Aorta (tissue), 5 donors: ENCODE results near the gene HRH2. TPM values are rescaled to one million over a fixed set of nuclear protein-coding genes. Genes with fewer than 3 reads are reported as not detected.

Source experiments
- ATAC-seq: fragments of 200-7000 bp; cut with Tn5 transposase; one replicate; pipeline ENCODE4 v1.9.1; 2022; ENCODE audit warnings: moderate library complexity; ENCODE audit not compliant: low FRiP score
- DNase-seq, 2 donors: peaks; one replicate each; pipeline ENCODE4 v3.0.0-alpha.2; 2020
- H3K27ac ChIP-seq, 2 donors: one replicate each; pipeline ENCODE4 v1.5.1; 2013; ENCODE audit warnings: low read length in 2 of 2, mild to moderate bottlenecking in 2 of 2, moderate library complexity in 2 of 2, control low read depth in 1 of 2, inconsistent platforms in 1 of 2, low read depth in 1 of 2
- H3K27me3 ChIP-seq, 2 donors: one replicate each; pipeline ENCODE4 v1.6.1; 2013; ENCODE audit warnings: control low read depth in 1 of 2, low read length in 1 of 2, mild to moderate bottlenecking in 1 of 2, moderate library complexity in 1 of 2; ENCODE audit not compliant: insufficient read depth in 2 of 2, control insufficient read depth in 1 of 2
- H3K36me3 ChIP-seq, 2 donors: one replicate each; pipeline ENCODE4 v1.6.1; 2013; ENCODE audit warnings: control low read depth in 1 of 2, low read length in 1 of 2, mild to moderate bottlenecking in 1 of 2; ENCODE audit not compliant: insufficient read depth in 2 of 2, control insufficient read depth in 1 of 2
- H3K4me1 ChIP-seq, 2 donors: one replicate each; pipeline ENCODE4 v1.6.1; 2013; ENCODE audit warnings: low read length in 2 of 2, control low read depth in 1 of 2, mild to moderate bottlenecking in 1 of 2, moderate library complexity in 1 of 2; ENCODE audit not compliant: insufficient read depth in 2 of 2, control insufficient read depth in 1 of 2
- H3K4me3 ChIP-seq, 2 donors: one replicate each; pipeline ENCODE4 v1.5.1; 2013; ENCODE audit warnings: low read length in 2 of 2, control low read depth in 1 of 2, mild to moderate bottlenecking in 1 of 2
- H3K9me3 ChIP-seq: one replicate; pipeline ENCODE4 v1.6.1; 2013; ENCODE audit warnings: mild to moderate bottlenecking, low read length; ENCODE audit not compliant: control insufficient read depth
- WGBS, 2 donors: extraction: QIAGEN DNeasy Blood & Tissue Kit; methylation state at CpG; one replicate each; pipeline ENCODE4 v1.1.7; 2013; 5-methylcytosine and 5-hydroxymethylcytosine counted together
- intact Hi-C, 2 donors: fragments of 100-400 bp; cut with DNase I; formaldehyde crosslinking; loops; one replicate each; pipeline versions ENCODE4 v1.14.2 to v1.15.0; 2022
- polyA plus RNA-seq, 2 donors: library from polyadenylated mRNA; stranded (reverse); fragments of 200-250 nt; gene quantifications; one replicate each; pipeline ENCODE4 v1.2.3, GENCODE V29; 2013
- total RNA-seq, 2 donors: library from RNA; stranded (reverse); fragmentation: NEBNext Ultra II Directional; extraction: Animal tissue kit (Norgen Biotek cat#: 25700); gene quantifications; one replicate each; pipeline ENCODE4 v1.2.1, GENCODE V29; 2021
- donor health status: healthy with polysubstance abuse.
- donor health status: Bipolar disorder and iron deficiency.
- donor health status: DM: no; HTN: no; CAD: no.
- donor health status: DM: no; HTN: no; CAD: no.
- donor health status: DM: yes; HTN: yes; CAD: no.

The HRH2 gene
- total and polyA plus RNA-seq, 4 donors = 1.1 to 15.3 (median 7.4) TPM

- Histone ChIP-seq H3K4me1 (no peaks in the 10 kb centered on the region), H3K27ac (no peak overlapping the region), H3K27me3 (no peaks in the 10 kb centered on the region), H3K36me3 (no peaks in the 10 kb centered on the region), H3K4me3 (no peak overlapping the region), H3K9me3 (peaks cover 6% of the 10 kb centered on the region)
- ATAC-seq (no peak), DNase-seq (no peak)
- intact Hi-C loops = loop anchor here in 1 of 2 donors (5.0 kb wide), 1 partner anchor 81 kb away; no protein-coding TSS in a partner anchor
- WGBS, 2 donors = 52 to 53% methylated on average over 11 of the region's 11 CpGs
Measured at GRCh38 chr5:175652741-175653663, 4.9 kb upstream of the HRH2 start.

GRCh38 chr5:175653763-175654162 lies 4.1 kb upstream of the HRH2 start:
- H3K27me3 ChIP-seq = no peaks in the 10 kb centered on the region
- no peak overlapping the region for H3K4me3 ChIP-seq
- H3K36me3 ChIP-seq = no peaks in the 10 kb centered on the region
- peaks cover 6% of the 10 kb centered on the region for H3K9me3 ChIP-seq
- DNase-seq = no peak
- WGBS, 2 donors = 95% methylated on average over 4 of the region's 4 CpGs
- H3K4me1 ChIP-seq = no peaks in the 10 kb centered on the region
- H3K27ac ChIP-seq = no peak overlapping the region
- intact Hi-C loops = loop anchor here in 1 of 2 donors (5.0 kb wide), 1 partner anchor 81 kb away; no protein-coding TSS in a partner anchor
- no peak for ATAC-seq

- Histone ChIP-seq H3K27ac (no peak overlapping the region), H3K4me1 (no peaks in the 10 kb centered on the region), H3K9me3 (peaks cover 5% of the 10 kb centered on the region), H3K27me3 (no peaks in the 10 kb centered on the region), H3K4me3 (no peak overlapping the region), H3K36me3 (no peaks in the 10 kb centered on the region)
- WGBS, 2 donors = 96% methylated on average over 7 of the region's 7 CpGs
- DNase-seq = no peak
- intact Hi-C loops = loop anchor here in 1 of 2 donors (5.0 kb wide), 1 partner anchor 82 kb away; no protein-coding TSS in a partner anchor
- no peak for ATAC-seq
Measured at GRCh38 chr5:175654339-175654738, 3.5 kb upstream of the HRH2 start.

GRCh38 chr5:175654807-175655206 lies 3.1 kb upstream of the HRH2 start:
- no peak overlapping the region for H3K27ac ChIP-seq
- H3K4me3 ChIP-seq = no peak overlapping the region
- WGBS, 2 donors = 85 to 86% methylated on average over 8 of the region's 8 CpGs
- DNase-seq = no peak
- peaks cover 2% of the 10 kb centered on the region for H3K9me3 ChIP-seq
- no peak for ATAC-seq
- H3K4me1 ChIP-seq = no peaks in the 10 kb centered on the region
- no peaks in the 10 kb centered on the region for H3K36me3 ChIP-seq
- intact Hi-C loops = loop anchor here in 1 of 2 donors (5.0 kb wide), 1 partner anchor 83 kb away; no protein-coding TSS in a partner anchor
- H3K27me3 ChIP-seq = no peaks in the 10 kb centered on the region

DNA sequence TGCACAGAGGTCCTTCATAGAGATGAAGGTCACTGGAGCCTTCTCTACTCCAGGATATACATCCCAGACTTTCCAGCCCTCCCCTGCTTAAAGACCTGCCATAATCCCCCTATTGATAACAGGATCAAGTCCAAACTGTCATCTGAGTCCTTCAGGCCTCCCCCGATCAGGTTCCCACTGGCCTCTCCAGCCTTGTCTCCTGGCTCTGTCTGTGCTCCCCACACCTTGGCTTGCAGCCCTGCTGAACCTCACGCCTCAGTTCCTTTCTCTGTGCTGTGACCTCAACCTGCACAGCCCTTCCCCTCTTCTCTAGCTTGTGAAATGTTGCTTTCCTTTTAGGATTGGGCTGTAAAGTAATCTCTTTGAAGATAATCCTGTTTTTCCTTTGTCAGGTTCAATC lies 2.5 kb upstream of the HRH2 start:
- Histone ChIP-seq H3K27me3 (no peaks in the 10 kb centered on the region), H3K9me3 (no peaks in the 10 kb centered on the region), H3K36me3 (no peaks in the 10 kb centered on the region), H3K4me3 (no peak overlapping the region), H3K4me1 (no peaks in the 10 kb centered on the region), H3K27ac (no peak overlapping the region)
- DNase-seq = no peak
- 88 to 96% methylated on average over 2 of the region's 2 CpGs for WGBS, 2 donors
- no peak for ATAC-seq
- intact Hi-C loops = no loop called here

DNA sequence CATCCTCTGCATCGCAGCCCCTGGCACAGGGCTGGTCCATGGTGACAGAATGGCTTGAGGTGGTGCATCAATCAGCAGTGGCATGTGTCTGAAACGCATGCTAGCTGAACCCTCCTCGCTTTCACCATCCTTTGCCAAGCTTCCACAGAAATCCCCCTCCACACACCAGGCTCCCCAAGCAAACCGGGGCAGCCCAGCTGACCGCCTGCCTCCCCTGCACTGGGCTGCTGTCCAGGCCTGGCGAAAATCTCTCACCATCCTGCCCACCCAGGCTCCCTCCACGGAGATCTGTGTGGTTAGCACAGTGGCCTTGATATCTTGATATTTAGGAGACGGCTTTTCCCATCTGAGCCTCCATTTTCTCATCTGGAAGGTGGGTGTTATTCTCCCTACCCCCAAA lies 905 bp upstream of the HRH2 start:
- intact Hi-C loops = no loop called here
- no peaks in the 10 kb centered on the region for H3K27me3 ChIP-seq
- no peak for ATAC-seq
- H3K9me3 ChIP-seq = no peaks in the 10 kb centered on the region
- no peak overlapping the region for H3K27ac ChIP-seq
- 59% methylated on average over 8 of the region's 8 CpGs for WGBS, 2 donors
- no peaks in the 10 kb centered on the region for H3K4me1 ChIP-seq
- H3K36me3 ChIP-seq = no peaks in the 10 kb centered on the region
- DNase-seq = no peak
- H3K4me3 ChIP-seq = no peak overlapping the region

DNA sequence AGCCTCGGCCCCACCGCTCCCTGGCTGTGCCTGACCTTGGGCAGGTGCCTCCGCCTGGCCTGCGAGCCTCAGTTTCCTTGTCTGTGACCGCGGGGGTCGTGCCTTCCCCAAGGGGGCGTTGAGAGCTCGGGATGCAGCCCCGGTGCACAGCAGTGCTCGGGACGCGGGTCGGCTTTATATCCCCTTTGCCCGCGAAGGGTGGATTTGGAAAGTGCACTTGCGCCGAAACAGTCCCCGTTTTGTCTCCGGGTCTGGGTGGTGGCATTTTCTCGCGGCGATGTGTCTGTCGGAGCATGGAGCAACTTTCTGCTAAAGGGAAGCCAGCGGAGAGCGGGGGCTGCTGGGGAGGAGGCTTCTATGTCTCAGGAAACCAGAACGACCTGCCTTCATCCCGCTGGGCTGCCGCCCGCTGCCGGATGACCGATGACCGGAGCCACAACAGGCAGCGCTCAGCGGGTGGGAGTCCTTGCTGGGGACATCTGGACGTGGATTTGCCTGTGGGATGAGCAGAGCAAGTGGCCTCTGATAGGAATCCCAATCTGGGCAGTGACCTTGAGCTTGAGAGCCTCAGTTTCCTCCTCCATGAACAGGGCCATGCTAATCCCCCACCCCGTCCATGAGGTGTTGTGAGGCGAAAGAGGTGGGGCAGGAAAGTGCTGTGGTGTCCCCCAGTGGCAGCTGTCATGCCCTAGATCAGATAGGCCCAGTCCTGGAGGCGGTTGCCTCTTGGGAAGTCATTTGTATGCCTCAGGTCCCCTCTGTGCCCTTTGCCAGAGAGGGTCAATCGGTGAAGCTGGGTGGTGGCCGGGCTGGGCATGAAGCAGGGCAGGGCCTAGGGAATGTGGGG lies 651 bp downstream of the HRH2 start:
- Histone ChIP-seq H3K9me3 (no peaks in the 10 kb centered on the region), H3K4me1 (no peaks in the 10 kb centered on the region), H3K27me3 (no peaks in the 10 kb centered on the region), H3K4me3 (peak overlapping the region; percentile 55 to 56), H3K36me3 (no peaks in the 10 kb centered on the region), H3K27ac (no peak overlapping the region)
- intact Hi-C loops = no loop called here
- 22 to 25% methylated on average over 39 to 41 of the region's 41 CpGs for whole genome bisulfite sequencing, 2 donors
- ATAC-seq (no peak), DNase-seq (peak in 1 of 2 donors; percentile 60)

- intact Hi-C loops = no loop called here
- H3K4me1 ChIP-seq = no peaks in the 10 kb centered on the region
- no peaks in the 10 kb centered on the region for H3K36me3 ChIP-seq
- H3K27me3 ChIP-seq = no peaks in the 10 kb centered on the region
- no peaks in the 10 kb centered on the region for H3K9me3 ChIP-seq
- DNase-seq = no peak
- H3K4me3 ChIP-seq = no peak overlapping the region
- WGBS, 2 donors = 86 to 91% methylated on average over 13 of the region's 13 CpGs
- H3K27ac ChIP-seq = no peak overlapping the region
- ATAC-seq = no peak
Measured at GRCh38 chr5:175659546-175660253, 1.8 kb downstream of the HRH2 start.
